Fibroblast of mammary gland (primary cell): ENCODE measurements around the gene DDI2.
A peak's percentile ranks its signal among the peaks of the same experiment; 100 is the strongest.

Source experiments
- DNase-seq: peaks from one replicate; pipeline ENCODE4 v3.0.0-alpha.2; 2010; ENCODE audit warnings: low read depth
- H3K4me3 ChIP-seq: 2 replicates; pipeline ENCODE4 v1.5.1; 2011; ENCODE audit warnings: low read depth, mild to moderate bottlenecking, low read length, moderate library complexity; ENCODE audit not compliant: control insufficient read depth
- CTCF ChIP-seq: conservative IDR thresholded peaks from 2 replicates; pipeline ENCODE4 v1.5.1; 2011; ENCODE audit warnings: low read depth, low read length, inconsistent platforms; ENCODE audit not compliant: control insufficient read depth, insufficient read depth

DDI2 gene

GRCh38 chr1:15575549-15576150, 41.6 kb upstream of the DDI2 start:
- no peak for TF ChIP-seq CTCF
- DNase-seq = no peak
- H3K4me3 ChIP-seq = no peak overlapping the region

- no peak for DNase-seq
- no peak overlapping the region for H3K4me3 ChIP-seq
- TF ChIP-seq CTCF = no peak
Measured at GRCh38 chr1:15577691-15578090, 39.6 kb upstream of the DDI2 start.

- TF ChIP-seq CTCF = no peak
- DNase-seq = no peak
- H3K4me3 ChIP-seq = no peak overlapping the region
Measured at GRCh38 chr1:15578921-15579682, 38.2 kb upstream of the DDI2 start.

- no peak for DNase-seq
- H3K4me3 ChIP-seq = no peak overlapping the region
- no peak for TF ChIP-seq CTCF
Measured at GRCh38 chr1:15579683-15580047, 37.6 kb upstream of the DDI2 start.

- no peak for DNase-seq
- no peak overlapping the region for H3K4me3 ChIP-seq
- no peak for TF ChIP-seq CTCF
Measured at GRCh38 chr1:15583016-15583706, 34.1 kb upstream of the DDI2 start.

- peak within 1 kb of the TSS; percentile 47 for H3K4me3 ChIP-seq
- DNase-seq = peak; percentile 24
- TF ChIP-seq CTCF = peak; percentile 31
Measured at GRCh38 chr1:15584489-15585363, 32.5 kb upstream of the DDI2 start, which contains the start of gene AGMAT. Gene AGMAT, minus strand, starts transcription at chr1:15585051. Its CDS starts 84 bp downstream, at chr1:15584967.
